ENCODE measurements around the gene PCDHGB4. TPM values are rescaled to one million over a fixed set of nuclear protein-coding genes. Genes with fewer than 3 reads are reported as not detected.

The PCDHGB4 gene
- polyA plus RNA-seq, 2 of the 4 experiments (the other 2 are of a cell fraction) = 0.90 to 1.5 TPM

DNA sequence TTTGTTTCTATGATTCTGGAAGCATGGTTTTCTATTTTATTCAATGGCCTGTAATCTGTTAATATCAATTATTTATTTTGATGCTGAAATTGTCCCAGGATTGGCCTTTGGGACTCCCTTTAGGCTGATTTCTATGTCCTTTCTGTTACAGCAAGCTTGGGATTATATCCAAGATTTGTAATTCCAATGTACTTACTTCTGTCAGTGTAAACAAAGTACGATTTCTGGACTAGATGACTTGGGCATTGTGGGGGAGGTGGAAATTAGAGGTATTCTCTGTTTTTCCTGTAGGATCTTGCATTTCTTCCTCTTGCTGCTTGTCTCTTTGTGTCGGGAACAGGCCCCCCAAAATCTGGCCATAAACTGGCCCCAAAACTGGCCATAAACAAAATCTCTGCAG, 46.5 kb downstream of the PCDHGB4 start:
- FAIRE-seq (no peak), ATAC-seq (no peak), DNase-seq (ENCODE audit: low read depth in 1 of 2, low spot score in 1 of 2) (no peak)
- Histone ChIP-seq H3K4me3 (no peak overlapping the region), H3K27ac (no peak overlapping the region), H3K4me2 (no peak overlapping the region), H3K9me3 (peaks cover 36% of the 10 kb centered on the region), H3K4me1 (no peaks in the 10 kb centered on the region)
- CTCF ChIA-PET = no interaction called here
- POLR2A ChIA-PET = no interaction called here
- WGBS (ENCODE audit: missing lambda C conversion rate) = 2% methylated on average over 2 of the region's 2 CpGs
- TF ChIP-seq TFCP2L1 (CRISPR knock-in tag; IDR thresholded peaks at IDR 0.05) (no peak), FOSL2 (IDR thresholded peaks at IDR 0.05) (no peak), FOSL2 (CRISPR knock-in tag; IDR thresholded peaks at IDR 0.05) (no peak)
- TF ChIP-seq, protein P1, sequence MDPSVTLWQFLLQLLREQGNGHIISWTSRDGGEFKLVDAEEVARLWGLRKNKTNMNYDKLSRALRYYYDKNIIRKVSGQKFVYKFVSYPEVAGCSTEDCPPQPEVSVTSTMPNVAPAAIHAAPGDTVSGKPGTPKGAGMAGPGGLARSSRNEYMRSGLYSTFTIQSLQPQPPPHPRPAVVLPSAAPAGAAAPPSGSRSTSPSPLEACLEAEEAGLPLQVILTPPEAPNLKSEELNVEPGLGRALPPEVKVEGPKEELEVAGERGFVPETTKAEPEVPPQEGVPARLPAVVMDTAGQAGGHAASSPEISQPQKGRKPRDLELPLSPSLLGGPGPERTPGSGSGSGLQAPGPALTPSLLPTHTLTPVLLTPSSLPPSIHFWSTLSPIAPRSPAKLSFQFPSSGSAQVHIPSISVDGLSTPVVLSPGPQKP (IDR thresholded peaks at IDR 0.05; ENCODE audit: low read depth, low read length) = no peak
- TF ChIP-seq, protein P2, sequence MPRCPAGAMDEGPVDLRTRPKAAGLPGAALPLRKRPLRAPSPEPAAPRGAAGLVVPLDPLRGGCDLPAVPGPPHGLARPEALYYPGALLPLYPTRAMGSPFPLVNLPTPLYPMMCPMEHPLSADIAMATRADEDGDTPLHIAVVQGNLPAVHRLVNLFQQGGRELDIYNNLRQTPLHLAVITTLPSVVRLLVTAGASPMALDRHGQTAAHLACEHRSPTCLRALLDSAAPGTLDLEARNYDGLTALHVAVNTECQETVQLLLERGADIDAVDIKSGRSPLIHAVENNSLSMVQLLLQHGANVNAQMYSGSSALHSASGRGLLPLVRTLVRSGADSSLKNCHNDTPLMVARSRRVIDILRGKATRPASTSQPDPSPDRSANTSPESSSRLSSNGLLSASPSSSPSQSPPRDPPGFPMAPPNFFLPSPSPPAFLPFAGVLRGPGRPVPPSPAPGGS (IDR thresholded peaks at IDR 0.05) = no peak

DNA sequence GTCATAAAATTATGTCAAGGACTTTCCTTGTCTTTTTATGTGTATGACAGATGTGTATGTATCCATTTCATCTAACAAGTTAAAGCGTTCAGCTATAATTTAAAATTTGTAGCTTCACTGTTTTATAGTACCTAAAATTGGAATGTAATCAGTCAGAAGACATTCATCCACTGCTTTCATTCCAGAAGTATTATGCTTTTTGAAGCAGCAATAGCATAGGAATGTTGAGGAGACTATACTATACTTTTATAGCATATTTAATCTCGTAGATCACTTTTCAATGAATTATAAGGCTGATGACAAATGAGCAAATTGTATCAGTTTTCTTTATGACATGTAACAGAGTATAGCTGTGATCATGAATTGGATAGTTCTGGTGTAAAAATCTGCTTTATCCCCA, 49.7 kb downstream of the PCDHGB4 start:
- no peak for FAIRE-seq
- CTCF ChIA-PET = interaction anchor here (0.8 to 2.1 kb wide), 3 partner anchors 39 to 120 kb away, joined by 3 to 6 read pairs (median 5); no protein-coding TSS in a partner anchor
- Histone ChIP-seq H3K4me3 (no peak overlapping the region), H3K9me3 (peaks cover 17% of the 10 kb centered on the region; the same call in 2 of the 3 replicates), H3K4me2 (no peak overlapping the region), H3K27ac (no peak overlapping the region), H3K4me1 (no peaks in the 10 kb centered on the region)
- no peak for ATAC-seq
- 10% methylated on average over 2 of the region's 2 CpGs for WGBS (ENCODE audit: missing lambda C conversion rate)
- TF ChIP-seq, protein P1 (IDR thresholded peaks at IDR 0.05; ENCODE audit: low read depth, low read length) = no peak
- TF ChIP-seq KDM1A (IDR thresholded peaks at IDR 0.05; ENCODE audit: low read depth) = no peak
- TF ChIP-seq JUNB (IDR thresholded peaks at IDR 0.05) = no peak
- no peak for TF ChIP-seq TFCP2L1 (CRISPR knock-in tag; IDR thresholded peaks at IDR 0.05)
- TF ChIP-seq HOXA7 (CRISPR knock-in tag; IDR thresholded peaks at IDR 0.05) = no peak
- TF ChIP-seq ZC3H11A (IDR thresholded peaks at IDR 0.05) = no peak
- no peak for TF ChIP-seq FOXS1 (CRISPR knock-in tag; IDR thresholded peaks at IDR 0.05)
- TF ChIP-seq CBX2 (IDR thresholded peaks at IDR 0.05; ENCODE audit: borderline replicate concordance, low read depth) = no peak
- no peak for TF ChIP-seq BHLHE40 (IDR thresholded peaks at IDR 0.05; ENCODE audit: low read depth, low read length)
- TF ChIP-seq, protein P3, sequence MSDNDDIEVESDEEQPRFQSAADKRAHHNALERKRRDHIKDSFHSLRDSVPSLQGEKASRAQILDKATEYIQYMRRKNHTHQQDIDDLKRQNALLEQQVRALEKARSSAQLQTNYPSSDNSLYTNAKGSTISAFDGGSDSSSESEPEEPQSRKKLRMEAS (IDR thresholded peaks at IDR 0.05) = no peak
- no peak for TF ChIP-seq NR3C1 (IDR thresholded peaks at IDR 0.05)
- TF ChIP-seq, protein P4, sequence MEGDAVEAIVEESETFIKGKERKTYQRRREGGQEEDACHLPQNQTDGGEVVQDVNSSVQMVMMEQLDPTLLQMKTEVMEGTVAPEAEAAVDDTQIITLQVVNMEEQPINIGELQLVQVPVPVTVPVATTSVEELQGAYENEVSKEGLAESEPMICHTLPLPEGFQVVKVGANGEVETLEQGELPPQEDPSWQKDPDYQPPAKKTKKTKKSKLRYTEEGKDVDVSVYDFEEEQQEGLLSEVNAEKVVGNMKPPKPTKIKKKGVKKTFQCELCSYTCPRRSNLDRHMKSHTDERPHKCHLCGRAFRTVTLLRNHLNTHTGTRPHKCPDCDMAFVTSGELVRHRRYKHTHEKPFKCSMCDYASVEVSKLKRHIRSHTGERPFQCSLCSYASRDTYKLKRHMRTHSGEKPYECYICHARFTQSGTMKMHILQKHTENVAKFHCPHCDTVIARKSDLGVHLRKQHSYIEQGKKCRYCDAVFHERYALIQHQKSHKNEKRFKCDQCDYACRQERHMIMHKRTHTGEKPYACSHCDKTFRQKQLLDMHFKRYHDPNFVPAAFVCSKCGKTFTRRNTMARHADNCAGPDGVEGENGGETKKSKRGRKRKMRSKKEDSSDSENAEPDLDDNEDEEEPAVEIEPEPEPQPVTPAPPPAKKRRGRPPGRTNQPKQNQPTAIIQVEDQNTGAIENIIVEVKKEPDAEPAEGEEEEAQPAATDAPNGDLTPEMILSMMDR (IDR thresholded peaks at IDR 0.05) = no peak
- no peak for TF ChIP-seq PHF8 (IDR thresholded peaks at IDR 0.05; ENCODE audit: borderline replicate concordance, low read depth)
- no peak for TF ChIP-seq ZFP36 (IDR thresholded peaks at IDR 0.05; ENCODE audit: borderline replicate concordance, partially characterized antibody)
- TF ChIP-seq ZSCAN20 (CRISPR knock-in tag; IDR thresholded peaks at IDR 0.05) = no peak
- TF ChIP-seq GATA3 (IDR thresholded peaks at IDR 0.05; ENCODE audit: borderline replicate concordance) = no peak
- TF ChIP-seq POLR2AphosphoS2 (conservative IDR thresholded peaks at IDR 0.05; ENCODE audit: low read length) = no peak
- TF ChIP-seq FOSL2 (IDR thresholded peaks at IDR 0.05) = no peak
- TF ChIP-seq FOSL2 (CRISPR knock-in tag; IDR thresholded peaks at IDR 0.05) = no peak
- TF ChIP-seq, protein P5, sequence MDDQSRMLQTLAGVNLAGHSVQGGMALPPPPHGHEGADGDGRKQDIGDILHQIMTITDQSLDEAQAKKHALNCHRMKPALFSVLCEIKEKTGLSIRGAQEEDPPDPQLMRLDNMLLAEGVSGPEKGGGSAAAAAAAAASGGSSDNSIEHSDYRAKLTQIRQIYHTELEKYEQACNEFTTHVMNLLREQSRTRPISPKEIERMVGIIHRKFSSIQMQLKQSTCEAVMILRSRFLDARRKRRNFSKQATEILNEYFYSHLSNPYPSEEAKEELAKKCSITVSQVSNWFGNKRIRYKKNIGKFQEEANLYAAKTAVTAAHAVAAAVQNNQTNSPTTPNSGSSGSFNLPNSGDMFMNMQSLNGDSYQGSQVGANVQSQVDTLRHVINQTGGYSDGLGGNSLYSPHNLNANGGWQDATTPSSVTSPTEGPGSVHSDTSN (IDR thresholded peaks at IDR 0.05) = no peak
- TF ChIP-seq, protein P6, sequence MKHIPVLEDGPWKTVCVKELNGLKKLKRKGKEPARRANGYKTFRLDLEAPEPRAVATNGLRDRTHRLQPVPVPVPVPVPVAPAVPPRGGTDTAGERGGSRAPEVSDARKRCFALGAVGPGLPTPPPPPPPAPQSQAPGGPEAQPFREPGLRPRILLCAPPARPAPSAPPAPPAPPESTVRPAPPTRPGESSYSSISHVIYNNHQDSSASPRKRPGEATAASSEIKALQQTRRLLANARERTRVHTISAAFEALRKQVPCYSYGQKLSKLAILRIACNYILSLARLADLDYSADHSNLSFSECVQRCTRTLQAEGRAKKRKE (CRISPR knock-in tag; IDR thresholded peaks at IDR 0.05; ENCODE audit: low read depth) = no peak
- DNase-seq (ENCODE audit: low read depth in 1 of 2, low spot score in 1 of 2) = no peak
- POLR2A ChIA-PET = no interaction called here
